BLaER1 (cell line): Measurements from ENCODE around the gene FBXW4.

Source experiments
- H3K27ac ChIP-seq: shearing (Covaris generic); formaldehyde crosslinking; 2 replicates; pipeline ENCODE4 v1.8.1; 2022
- H3K27me3 ChIP-seq: shearing (Covaris generic); formaldehyde crosslinking; 2 replicates; pipeline ENCODE4 v1.8.1; 2022
- H3K36me3 ChIP-seq: shearing (Covaris generic); formaldehyde crosslinking; 2 replicates; pipeline ENCODE4 v1.8.1; 2022
- H3K4me1 ChIP-seq: shearing (Covaris generic); formaldehyde crosslinking; 2 replicates; pipeline ENCODE4 v1.8.1; 2022
- H3K4me2 ChIP-seq: shearing (Covaris generic); formaldehyde crosslinking; 2 replicates; pipeline ENCODE4 v1.8.1; 2022
- H3K4me3 ChIP-seq: shearing (Covaris generic); formaldehyde crosslinking; 2 replicates; pipeline ENCODE4 v1.8.1; 2022
- H3K9ac ChIP-seq: shearing (Covaris generic); formaldehyde crosslinking; 2 replicates; pipeline ENCODE4 v1.8.1; 2022
- H3K9me3 ChIP-seq: shearing (Covaris generic); formaldehyde crosslinking; 2 replicates; pipeline ENCODE4 v1.8.1; 2022
- H4K20me1 ChIP-seq: shearing (Covaris generic); formaldehyde crosslinking; 2 replicates; pipeline ENCODE4 v1.8.1; 2022
- Cebpa-rat ChIP-seq: shearing (Covaris generic); IDR thresholded peaks from 2 replicates; pipeline ENCODE4 v1.8.1; 2022

The FBXW4 gene

DNA sequence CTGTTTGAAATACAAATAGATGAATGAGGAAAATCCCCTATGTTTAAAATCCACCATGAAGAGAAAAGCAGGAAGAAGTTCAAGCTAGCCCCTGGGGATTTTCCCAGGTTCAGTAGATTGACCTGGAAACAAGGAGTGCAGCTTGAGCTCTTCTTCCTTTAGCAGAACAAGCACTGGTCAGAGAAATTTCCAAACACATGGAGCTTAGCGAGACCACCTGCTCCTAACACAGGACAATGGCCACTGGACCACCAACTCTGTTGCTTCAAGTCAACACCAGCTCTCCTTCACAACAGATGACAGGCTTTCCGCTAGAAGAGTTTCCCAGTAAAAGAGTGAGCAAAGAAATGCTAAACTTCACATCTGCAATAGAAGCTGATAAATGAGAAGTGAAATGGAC, 9.4 kb upstream of the FBXW4 start:
- Histone ChIP-seq H3K4me1 (no peaks in the 10 kb centered on the region), H3K4me3 (no peak overlapping the region), H3K27me3 (no peaks in the 10 kb centered on the region), H3K27ac (no peak overlapping the region), H3K9ac (no peak overlapping the region), H3K9me3 (no peaks in the 10 kb centered on the region), H3K36me3 (no peaks in the 10 kb centered on the region), H4K20me1 (no peaks in the 10 kb centered on the region), H3K4me2 (no peak overlapping the region)
- no peak for TF ChIP-seq Cebpa-rat

DNA sequence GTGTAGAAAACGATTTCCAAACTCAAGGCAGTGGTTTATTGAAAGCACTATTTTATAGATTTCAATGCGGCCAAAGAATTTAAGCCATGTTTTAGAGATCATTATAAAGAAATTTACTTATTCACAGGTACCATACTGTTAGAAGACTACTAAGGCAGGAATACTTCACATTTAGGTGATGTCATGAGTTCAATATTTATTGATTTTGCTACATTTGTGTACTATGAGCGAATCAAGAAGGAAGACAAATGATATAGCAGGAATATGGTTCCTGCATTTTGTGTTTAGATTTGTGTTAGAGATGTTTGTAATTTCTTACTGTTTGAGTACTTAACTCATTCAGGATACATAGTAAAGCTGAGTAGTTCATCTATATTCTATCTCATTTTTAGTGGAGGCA, 1.7 kb upstream of the FBXW4 start:
- Histone ChIP-seq H3K9ac (no peak overlapping the region), H3K4me3 (no peak overlapping the region), H3K36me3 (no peaks in the 10 kb centered on the region), H3K4me2 (no peak overlapping the region), H3K4me1 (peaks cover 21% of the 10 kb centered on the region), H3K27me3 (no peaks in the 10 kb centered on the region), H3K9me3 (no peaks in the 10 kb centered on the region), H3K27ac (no peak overlapping the region), H4K20me1 (peaks cover 2% of the 10 kb centered on the region)
- TF ChIP-seq Cebpa-rat, result no peak

DNA sequence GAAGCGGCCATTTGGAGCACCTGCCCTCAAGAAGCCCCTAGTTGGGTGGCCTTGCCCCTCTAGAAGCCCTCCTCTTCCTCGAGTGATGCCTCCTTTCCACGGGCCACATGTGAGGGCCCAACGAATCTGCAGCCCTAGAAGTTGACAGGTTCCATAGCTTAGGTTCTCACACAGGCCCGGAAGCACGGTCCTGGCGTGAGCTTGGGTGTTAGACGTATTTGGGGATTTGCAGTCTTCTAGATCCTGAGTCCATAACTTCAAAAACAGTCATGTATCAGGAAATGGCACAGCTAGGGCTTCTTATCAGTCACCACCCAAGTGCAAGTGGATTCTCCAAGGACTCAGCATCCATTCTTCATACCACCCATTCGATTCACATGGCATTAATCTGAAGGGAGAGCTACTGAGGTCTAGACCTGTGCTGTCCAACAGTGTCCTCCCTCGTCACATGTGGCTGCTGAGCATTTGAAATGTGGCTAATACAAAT, 477 bp upstream of the FBXW4 start:
- peaks cover 14% of the 10 kb centered on the region for H4K20me1 ChIP-seq
- peaks cover 21% of the 10 kb centered on the region for H3K4me1 ChIP-seq
- H3K27me3 ChIP-seq, result no peaks in the 10 kb centered on the region
- H3K27ac ChIP-seq, result peak overlapping the region; percentile 98
- peak overlapping the region; percentile 84 for H3K4me3 ChIP-seq
- H3K9me3 ChIP-seq, result no peaks in the 10 kb centered on the region
- no peak for TF ChIP-seq Cebpa-rat
- 0 out of 2 replicates have a peak, but pooled peaks cover 8% of the 10 kb centered on the region for H3K36me3 ChIP-seq
- peak overlapping the region; percentile 84 for H3K4me2 ChIP-seq
- H3K9ac ChIP-seq, result peak overlapping the region; percentile 98

- Histone ChIP-seq H3K9ac (peak overlapping the region; percentile 98), H3K36me3 (0 out of 2 replicates have a peak, but pooled peaks cover 9% of the 10 kb centered on the region), H3K4me3 (peak overlapping the region; percentile 84), H3K27me3 (no peaks in the 10 kb centered on the region), H3K4me2 (peak overlapping the region; percentile 84), H3K9me3 (no peaks in the 10 kb centered on the region), H3K4me1 (peaks cover 21% of the 10 kb centered on the region), H4K20me1 (peaks cover 27% of the 10 kb centered on the region), H3K27ac (peak overlapping the region; percentile 98)
- no peak for TF ChIP-seq Cebpa-rat
These were observed 844 bp downstream of the FBXW4 start for GRCh38 chr10:101693978-101694673.

DNA sequence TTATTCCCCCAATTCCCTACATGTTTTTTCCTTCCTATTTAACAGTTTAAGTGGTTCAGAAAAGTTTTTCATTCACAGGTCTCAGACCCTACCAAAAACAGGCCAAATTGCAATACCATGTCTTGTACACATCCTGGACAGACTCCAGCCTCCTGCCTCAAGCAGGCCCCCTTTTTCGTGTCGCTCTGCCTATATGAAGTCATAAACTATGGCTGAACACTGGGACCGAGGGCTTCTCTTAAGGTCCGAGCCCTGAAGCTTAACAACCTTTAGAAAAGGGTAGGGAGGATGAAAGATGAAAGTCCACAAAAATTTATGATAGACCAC, 1.4 kb downstream of the FBXW4 start:
- H3K27me3 ChIP-seq, result no peaks in the 10 kb centered on the region
- peaks cover 21% of the 10 kb centered on the region for H3K4me1 ChIP-seq
- H3K36me3 ChIP-seq, result peaks cover 11% of the 10 kb centered on the region; the same call in 1 of the 2 replicates

GRCh38 chr10:101691081-101691480, 3.9 kb downstream of the FBXW4 start:
- no peak overlapping the region for H3K4me3 ChIP-seq
- H3K27me3 ChIP-seq, result no peaks in the 10 kb centered on the region
- H3K27ac ChIP-seq, result no peak overlapping the region
- no peak overlapping the region for H3K9ac ChIP-seq
- H3K4me2 ChIP-seq, result no peak overlapping the region
- H3K36me3 ChIP-seq, result peaks cover 35% of the 10 kb centered on the region
- H3K9me3 ChIP-seq, result no peaks in the 10 kb centered on the region
- peaks cover 21% of the 10 kb centered on the region for H3K4me1 ChIP-seq
- peaks cover 58% of the 10 kb centered on the region for H4K20me1 ChIP-seq
- TF ChIP-seq Cebpa-rat, result no peak

More for the DNA sequence above, 1.4 kb downstream of the FBXW4 start:
- H3K27ac ChIP-seq, result peak overlapping the region; percentile 98
- peak overlapping the region; percentile 84 for H3K4me2 ChIP-seq
- H3K4me3 ChIP-seq, result peak overlapping the region; percentile 84
- peak overlapping the region; percentile 98 for H3K9ac ChIP-seq
- no peaks in the 10 kb centered on the region for H3K9me3 ChIP-seq
- TF ChIP-seq Cebpa-rat, result no peak
- H4K20me1 ChIP-seq, result peaks cover 32% of the 10 kb centered on the region

DNA sequence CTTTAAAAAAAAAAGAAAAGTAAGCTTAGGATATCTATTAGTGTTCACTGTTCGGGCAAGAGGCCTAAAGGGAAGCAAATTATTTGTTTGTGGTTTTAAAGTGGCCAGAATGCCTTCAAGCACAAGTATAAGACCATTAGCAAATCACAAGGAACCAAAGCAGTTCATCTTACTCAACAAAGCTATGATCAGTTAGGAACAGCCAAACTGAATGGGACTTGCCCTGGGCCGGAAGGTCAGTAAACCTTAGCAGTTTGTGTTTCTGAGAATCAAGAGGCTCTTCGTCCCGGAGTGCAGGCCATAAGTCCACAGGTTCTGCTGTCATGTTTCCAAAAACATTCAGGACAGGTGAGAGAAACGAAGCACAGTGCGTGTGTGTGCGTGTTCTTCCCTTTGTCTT, 4.5 kb downstream of the FBXW4 start:
- H3K27me3 ChIP-seq, result no peaks in the 10 kb centered on the region
- peaks cover 19% of the 10 kb centered on the region for H3K4me1 ChIP-seq
- TF ChIP-seq Cebpa-rat, result no peak
- no peak overlapping the region for H3K4me3 ChIP-seq
- no peak overlapping the region for H3K27ac ChIP-seq
- H3K9me3 ChIP-seq, result no peaks in the 10 kb centered on the region
- H4K20me1 ChIP-seq, result peaks cover 64% of the 10 kb centered on the region
- H3K36me3 ChIP-seq, result peaks cover 39% of the 10 kb centered on the region
- H3K9ac ChIP-seq, result no peak overlapping the region
- no peak overlapping the region for H3K4me2 ChIP-seq

DNA sequence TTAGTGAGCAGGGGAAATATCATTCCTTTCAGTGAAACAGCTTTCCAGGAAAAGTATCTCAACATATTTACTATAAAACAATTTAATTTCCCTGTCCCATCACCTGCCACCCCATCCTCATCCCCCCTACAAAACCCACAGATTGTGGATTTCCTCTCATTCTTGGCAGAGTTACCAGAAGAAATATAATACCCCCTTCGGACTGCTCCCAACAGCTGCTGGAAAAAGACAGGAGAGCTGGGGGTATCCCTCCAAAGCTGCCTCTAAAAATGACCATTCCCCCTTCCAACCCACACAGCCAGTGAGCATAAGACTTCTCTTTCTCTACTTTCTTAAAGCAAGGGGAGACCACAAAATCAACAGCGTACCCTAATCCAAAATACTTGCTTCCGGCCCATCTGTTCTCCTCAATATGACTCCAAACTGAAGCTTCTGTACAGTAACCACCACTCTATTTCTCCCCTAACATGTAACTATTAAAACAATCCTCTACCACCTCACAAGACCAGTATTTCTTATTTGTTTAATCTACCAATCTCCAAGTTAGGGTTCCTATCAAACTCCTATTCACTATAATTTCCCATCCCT, 7.8 kb downstream of the FBXW4 start:
- peaks cover 18% of the 10 kb centered on the region for H3K4me1 ChIP-seq
- H3K4me3 ChIP-seq, result no peak overlapping the region
- H3K36me3 ChIP-seq, result peaks cover 39% of the 10 kb centered on the region
- no peaks in the 10 kb centered on the region for H3K9me3 ChIP-seq
- TF ChIP-seq Cebpa-rat, result no peak
- H4K20me1 ChIP-seq, result peaks cover 95% of the 10 kb centered on the region
- no peak overlapping the region for H3K9ac ChIP-seq
- no peak overlapping the region for H3K27ac ChIP-seq
- no peaks in the 10 kb centered on the region for H3K27me3 ChIP-seq
- H3K4me2 ChIP-seq, result no peak overlapping the region

DNA sequence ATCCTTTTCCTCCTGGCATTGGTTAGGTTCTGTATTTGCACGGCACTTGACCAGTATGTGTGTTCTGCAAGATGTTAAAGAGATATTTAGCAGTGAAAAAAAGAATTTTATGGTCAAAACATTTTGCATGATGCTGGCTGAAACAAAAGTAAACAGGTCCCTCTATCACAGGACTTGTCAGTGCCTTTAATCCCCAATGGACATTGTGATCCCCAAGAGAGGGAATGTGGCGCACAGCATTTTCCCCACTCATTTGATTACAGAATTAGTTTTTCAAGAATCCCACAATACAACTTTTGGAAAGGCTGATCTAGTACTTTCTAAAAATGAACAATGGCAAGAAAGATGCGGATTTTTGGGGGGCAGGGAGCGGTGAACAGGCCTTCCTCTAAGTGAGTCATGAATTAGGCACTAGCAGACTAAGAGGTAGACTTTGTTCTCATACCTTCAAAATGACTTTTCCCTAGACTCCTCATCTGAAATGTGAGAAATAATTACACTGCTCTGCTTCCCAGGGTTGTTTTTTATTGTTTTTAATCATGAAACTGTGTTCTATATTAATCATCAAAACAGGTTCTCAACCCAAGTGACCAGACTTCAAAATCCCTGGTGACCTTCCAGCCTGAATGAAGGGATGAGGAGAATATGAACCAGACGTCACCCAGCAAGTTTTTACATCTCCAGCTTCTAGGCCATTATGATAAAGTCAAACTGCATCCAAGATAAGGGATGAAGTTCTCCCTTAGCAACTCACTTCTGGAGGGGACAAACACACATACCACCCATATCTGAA, 8.6 kb downstream of the FBXW4 start:
- Histone ChIP-seq H3K4me1 (peaks cover 18% of the 10 kb centered on the region), H3K36me3 (peaks cover 39% of the 10 kb centered on the region), H3K9me3 (no peaks in the 10 kb centered on the region), H3K27ac (no peak overlapping the region), H4K20me1 (peaks cover 93% of the 10 kb centered on the region), H3K4me3 (no peak overlapping the region), H3K9ac (no peak overlapping the region), H3K4me2 (no peak overlapping the region), H3K27me3 (no peaks in the 10 kb centered on the region)
- TF ChIP-seq Cebpa-rat, result no peak

DNA sequence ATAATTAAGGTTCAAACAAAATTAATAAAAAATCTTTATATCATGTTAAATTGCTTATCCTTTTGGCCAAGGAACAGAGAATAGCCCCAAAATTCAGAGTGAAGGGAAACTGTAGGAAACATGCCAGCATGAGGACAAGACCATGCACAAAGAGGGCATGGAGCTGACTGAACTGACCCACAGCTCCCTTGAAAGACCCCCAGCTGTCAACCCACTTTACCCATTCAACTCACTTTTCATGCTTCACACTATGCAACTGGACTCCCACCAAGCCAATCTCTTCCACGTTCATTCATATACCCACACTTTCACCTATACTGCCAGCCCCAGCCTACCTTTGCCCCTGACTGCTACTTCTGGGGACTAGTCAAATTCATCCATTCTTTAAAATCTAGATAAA, 10.2 kb downstream of the FBXW4 start:
- Histone ChIP-seq H3K4me2 (no peak overlapping the region), H3K9me3 (no peaks in the 10 kb centered on the region), H3K4me3 (no peak overlapping the region), H3K4me1 (peaks cover 18% of the 10 kb centered on the region), H3K9ac (no peak overlapping the region), H3K27ac (no peak overlapping the region), H4K20me1 (peaks cover 91% of the 10 kb centered on the region), H3K36me3 (peaks cover 30% of the 10 kb centered on the region), H3K27me3 (no peaks in the 10 kb centered on the region)
- no peak for TF ChIP-seq Cebpa-rat
